Memory B cell (primary cell): ENCODE measurements around the gene MAP4K2.
A peak's percentile ranks its signal among the peaks of the same experiment; 100 is the strongest.

Experiments
- ATAC-seq: fragments of 150-1000 bp; cut with Tn5 transposase; 2 replicates; pipeline ENCODE4 v1.10.0; 2021; ENCODE audit warnings: low read depth, mild to moderate bottlenecking, moderate library complexity
- DNase-seq, 2 donors: peaks; one replicate each; pipeline ENCODE4 v3.0.0; 2022; ENCODE audit warnings: low spot score in 2 of 2
- H3K27ac Mint-ChIP-seq: one replicate; pipeline ENCODE4 v1.8.0; 2022; ENCODE audit warnings: mild to moderate bottlenecking, moderate library complexity, mixed read lengths
- H3K27me3 Mint-ChIP-seq: one replicate; pipeline ENCODE4 v1.8.0; 2022; ENCODE audit warnings: mixed read lengths
- H3K36me3 Mint-ChIP-seq: one replicate; pipeline ENCODE4 v1.8.0; 2022; ENCODE audit warnings: mild to moderate bottlenecking, mixed read lengths
- H3K4me1 Mint-ChIP-seq: one replicate; pipeline ENCODE4 v1.8.0; 2022; ENCODE audit warnings: mixed read lengths
- H3K4me3 Mint-ChIP-seq: one replicate; pipeline ENCODE4 v1.8.0; 2022; ENCODE audit warnings: mild to moderate bottlenecking, moderate library complexity, mixed read lengths
- H3K9me3 Mint-ChIP-seq: one replicate; pipeline ENCODE4 v1.8.0; 2022; ENCODE audit warnings: mixed read lengths

MAP4K2 gene

DNA sequence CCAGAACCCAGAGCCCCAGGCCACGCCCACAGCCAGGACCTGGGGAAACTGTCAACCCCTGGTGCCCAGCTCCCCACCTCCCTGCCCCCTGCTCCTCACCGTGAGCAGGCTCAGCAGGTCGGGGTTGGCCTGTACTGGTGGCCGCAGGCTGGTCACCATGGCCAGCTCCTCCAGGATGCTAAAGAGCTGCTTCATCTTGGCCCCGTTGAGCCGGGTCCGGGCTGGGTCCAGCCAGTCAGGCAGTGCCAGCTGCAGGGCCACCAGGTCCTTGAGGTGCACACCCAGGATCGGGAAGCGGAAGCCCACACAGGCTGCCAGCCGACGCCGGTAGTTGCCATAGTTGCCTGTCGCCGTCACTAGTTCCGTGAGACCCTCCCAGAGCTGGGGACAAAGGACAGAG is 66.4 kb downstream of the MAP4K2 start:
- ATAC-seq, result no peak
- DNase-seq, result no peak
- H3K4me3 Mint-ChIP-seq, result no peak overlapping the region
- H3K9me3 Mint-ChIP-seq, result no peaks in the 10 kb centered on the region
- no peak overlapping the region for H3K27ac Mint-ChIP-seq
- peaks cover 29% of the 10 kb centered on the region for H3K4me1 Mint-ChIP-seq
- H3K36me3 Mint-ChIP-seq, result peaks cover 37% of the 10 kb centered on the region
- H3K27me3 Mint-ChIP-seq, result no peaks in the 10 kb centered on the region

DNA sequence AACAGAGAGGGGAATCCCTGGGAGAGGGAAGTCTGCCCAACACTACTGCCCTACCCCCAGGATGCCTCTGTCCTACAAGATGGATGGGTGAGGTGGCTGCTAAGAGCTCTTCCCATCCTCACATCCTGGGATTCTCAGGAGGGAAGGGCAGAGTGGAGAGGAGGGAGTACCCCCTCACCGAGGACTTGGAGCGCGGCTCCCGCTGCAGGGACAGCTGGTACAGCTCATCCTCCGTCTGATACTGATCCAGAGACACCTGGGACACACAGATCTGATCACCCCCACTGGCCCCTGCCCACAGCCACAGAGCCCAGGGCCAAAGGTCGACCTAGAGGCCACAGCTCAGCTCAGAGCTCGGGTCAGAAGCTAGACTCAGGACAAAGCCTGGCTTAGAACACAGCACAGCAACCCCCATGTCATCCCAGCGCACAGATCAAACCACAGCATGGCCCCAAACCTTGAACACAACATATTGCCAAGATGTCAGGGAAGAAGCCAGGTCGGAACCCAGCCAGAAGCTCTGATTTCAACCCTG is 67.2 kb downstream of the MAP4K2 start:
- no peak for ATAC-seq
- Mint-ChIP-seq H3K27ac (peak overlapping the region; percentile 28), H3K36me3 (peaks cover 39% of the 10 kb centered on the region), H3K4me1 (peaks cover 26% of the 10 kb centered on the region), H3K27me3 (no peaks in the 10 kb centered on the region), H3K9me3 (no peaks in the 10 kb centered on the region), H3K4me3 (no peak overlapping the region)
- DNase-seq, result no peak
